GM23248 (cell line): ENCODE data around the gene ZNF48. TPM values are rescaled to one million over a fixed set of nuclear protein-coding genes. Genes with fewer than 3 reads are reported as not detected.

ENCODE experiments used
- DNase-seq: peaks from one replicate; pipeline ENCODE4 v3.0.0-alpha.2; 2015
- H2AFZ ChIP-seq: fragments of 200-600 bp; sonication (generic); 2 replicates; pipeline ENCODE4 v1.6.1; 2016; ENCODE audit warnings: antibody characterized with exemption
- H3F3A ChIP-seq: fragments of 200-600 bp; sonication (generic); 2 replicates; pipeline ENCODE4 v1.6.1; 2016; ENCODE audit warnings: mild to moderate bottlenecking, antibody characterized with exemption, mixed run types; ENCODE audit not compliant: insufficient read depth
- H3K27ac ChIP-seq: fragments of 200-600 bp; sonication (generic); 2 replicates; pipeline ENCODE4 v1.5.1; 2016; ENCODE audit warnings: mild to moderate bottlenecking
- H3K27me3 ChIP-seq: fragments of 200-600 bp; sonication (generic); replicated peaks from 2 replicates; pipeline ENCODE4 v1.6.1; 2016; ENCODE audit warnings: mild to moderate bottlenecking; ENCODE audit not compliant: insufficient read depth
- H3K36me3 ChIP-seq: fragments of 200-600 bp; sonication (generic); 2 replicates; pipeline ENCODE4 v1.6.1; 2016; ENCODE audit warnings: low read depth, mild to moderate bottlenecking
- H3K4me1 ChIP-seq: fragments of 200-600 bp; sonication (generic); 2 replicates; pipeline ENCODE4 v1.6.1; 2016; ENCODE audit warnings: mild to moderate bottlenecking; ENCODE audit not compliant: insufficient read depth
- H3K4me2 ChIP-seq: fragments of 200-600 bp; sonication (generic); one replicate; pipeline ENCODE4 v1.6.1; 2016; ENCODE audit warnings: mild to moderate bottlenecking; ENCODE audit not compliant: unreplicated experiment
- H3K4me3 ChIP-seq: fragments of 200-600 bp; sonication (generic); 2 replicates; pipeline ENCODE4 v1.5.1; 2016; ENCODE audit warnings: mild to moderate bottlenecking
- H3K79me2 ChIP-seq: fragments of 200-600 bp; sonication (generic); 2 replicates; pipeline ENCODE4 v1.6.1; 2016; ENCODE audit warnings: mild to moderate bottlenecking; ENCODE audit not compliant: insufficient read depth
- H3K9ac ChIP-seq: fragments of 200-600 bp; sonication (generic); 2 replicates; pipeline ENCODE4 v1.6.1; 2016; ENCODE audit warnings: mild to moderate bottlenecking
- H3K9me2 ChIP-seq: fragments of 200-600 bp; sonication (generic); 2 replicates; pipeline ENCODE4 v1.6.1; 2016; ENCODE audit warnings: mixed run types, mild to moderate bottlenecking, moderate library complexity; ENCODE audit not compliant: insufficient read depth
- H3K9me3 ChIP-seq: fragments of 200-600 bp; sonication (generic); one replicate; pipeline ENCODE4 v1.6.1; 2017; ENCODE audit warnings: low read depth
- H4K20me1 ChIP-seq: fragments of 200-600 bp; sonication (generic); 2 replicates; pipeline ENCODE4 v1.6.0; 2016; ENCODE audit not compliant: insufficient read depth
- EZH2 ChIP-seq: fragments of 200-600 bp; sonication (generic); IDR thresholded peaks from 2 replicates; pipeline ENCODE4 v1.6.1; 2018; ENCODE audit warnings: antibody characterized with exemption, mild to moderate bottlenecking; ENCODE audit not compliant: insufficient read depth, poor library complexity, severe bottlenecking
- EZH2phosphoT487 ChIP-seq: fragments of 200-600 bp; sonication (generic); IDR thresholded peaks from 2 replicates; pipeline ENCODE4 v1.6.1; 2018; ENCODE audit warnings: antibody characterized with exemption, moderate library complexity, mild to moderate bottlenecking, low read depth; ENCODE audit not compliant: insufficient read depth
- WGBS, 2 experiments: methylation state at CpG; one replicate each; pipeline ENCODE4 v1.1.6; 2015 to 2017; ENCODE audit warnings: low lambda C conversion rate in 2 of 2, low coverage in 1 of 2; ENCODE audit errors: missing lambda C conversion rate in 2 of 2; 5-methylcytosine and 5-hydroxymethylcytosine counted together
- in situ Hi-C: fragments of 300-500 bp; cut with MboI; formaldehyde crosslinking; loops from 2 replicates; pipeline ENCODE4 v1.15.0; 2020
- polyA plus RNA-seq: library from polyadenylated mRNA; unstranded; fragments of >200 nt; fragmentation: Nextera tagmentation; extraction: Ambion mirVana; gene quantifications from 2 replicates; pipeline ENCODE4 v1.2.1, GENCODE V29; 2016
- total RNA-seq: library from RNA; depleted of rRNA; stranded (reverse); fragments of >200 nt; shearing (Covaris generic); gene quantifications from 2 replicates; pipeline ENCODE4 v1.2.3, GENCODE V29; 2014

ZNF48 gene
- total and polyA plus RNA-seq, 2 experiments from 2014 or later = 0.81 to 16.2 TPM

DNA sequence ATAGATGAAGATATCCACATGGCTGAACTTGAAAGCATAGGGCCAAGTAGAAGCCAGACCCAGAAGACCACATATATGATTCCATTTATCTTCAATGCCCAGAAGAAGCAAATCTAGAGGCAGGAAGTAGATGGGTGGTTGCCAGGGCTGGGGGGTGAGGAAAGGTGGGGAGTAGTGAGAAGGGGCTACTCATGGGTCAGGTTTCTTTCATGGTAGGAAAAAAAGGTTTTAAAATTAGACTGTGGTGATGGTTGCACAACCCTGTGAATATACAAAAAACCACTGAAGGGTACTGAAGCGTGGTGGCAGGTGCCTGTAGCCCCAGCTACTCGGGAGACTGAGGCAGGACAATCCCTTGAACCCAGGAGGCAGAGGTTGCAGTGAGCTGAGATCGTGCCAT lies 45.5 kb upstream of the ZNF48 start:
- Histone ChIP-seq H3K4me2 (no peak overlapping the region), H3K4me1 (peaks cover 19% of the 10 kb centered on the region), H3K27ac (no peak overlapping the region), H3K9me3 (no peaks in the 10 kb centered on the region), H3F3A (peaks cover 17% of the 10 kb centered on the region), H3K9ac (no peak overlapping the region), H3K9me2 (no peaks in the 10 kb centered on the region), H4K20me1 (no peaks in the 10 kb centered on the region), H3K79me2 (peaks cover 29% of the 10 kb centered on the region), H3K27me3 (no peaks in the 10 kb centered on the region), H3K36me3 (peaks cover 13% of the 10 kb centered on the region; the same call in 1 of the 2 replicates), H3K4me3 (no peak overlapping the region), H2AFZ (no peak overlapping the region)
- TF ChIP-seq EZH2 (no peak), EZH2phosphoT487 (no peak)
- DNase-seq = no peak
- 87 to 91% methylated on average over 3 of the region's 3 CpGs for WGBS, 2 experiments
- in situ Hi-C loops = no loop called here

- in situ Hi-C loops = no loop called here
- 82 to 87% methylated on average over 3 of the region's 3 CpGs for WGBS, 2 experiments
- Histone ChIP-seq H3K36me3 (peaks cover 13% of the 10 kb centered on the region; the same call in 1 of the 2 replicates), H3K9ac (no peak overlapping the region), H4K20me1 (no peaks in the 10 kb centered on the region), H3K9me2 (no peaks in the 10 kb centered on the region), H3F3A (peaks cover 17% of the 10 kb centered on the region), H3K79me2 (peaks cover 33% of the 10 kb centered on the region), H3K9me3 (no peaks in the 10 kb centered on the region), H3K4me2 (no peak overlapping the region), H3K27me3 (no peaks in the 10 kb centered on the region), H3K4me3 (no peak overlapping the region), H3K4me1 (peaks cover 19% of the 10 kb centered on the region), H3K27ac (no peak overlapping the region), H2AFZ (no peak overlapping the region)
- TF ChIP-seq EZH2 (no peak), EZH2phosphoT487 (no peak)
- DNase-seq = peak; percentile 23
Measured at GRCh38 chr16:30350134-30350871, 44.9 kb upstream of the ZNF48 start.

GRCh38 chr16:30351001-30351441 lies 44.2 kb upstream of the ZNF48 start:
- Histone ChIP-seq H2AFZ (no peak overlapping the region), H3K9me3 (no peaks in the 10 kb centered on the region), H3K4me2 (no peak overlapping the region), H3K79me2 (peaks cover 33% of the 10 kb centered on the region), H3K27ac (no peak overlapping the region), H3F3A (peaks cover 20% of the 10 kb centered on the region), H3K36me3 (peaks cover 13% of the 10 kb centered on the region; the same call in 1 of the 2 replicates), H3K27me3 (no peaks in the 10 kb centered on the region), H3K9me2 (no peaks in the 10 kb centered on the region), H3K4me1 (peaks cover 25% of the 10 kb centered on the region), H3K9ac (no peak overlapping the region), H4K20me1 (no peaks in the 10 kb centered on the region), H3K4me3 (no peak overlapping the region)
- DNase-seq = no peak
- TF ChIP-seq EZH2 (no peak), EZH2phosphoT487 (no peak)
- in situ Hi-C loops = no loop called here
- 90 to 95% methylated on average over 14 to 15 of the region's 15 CpGs for WGBS, 2 experiments

DNA sequence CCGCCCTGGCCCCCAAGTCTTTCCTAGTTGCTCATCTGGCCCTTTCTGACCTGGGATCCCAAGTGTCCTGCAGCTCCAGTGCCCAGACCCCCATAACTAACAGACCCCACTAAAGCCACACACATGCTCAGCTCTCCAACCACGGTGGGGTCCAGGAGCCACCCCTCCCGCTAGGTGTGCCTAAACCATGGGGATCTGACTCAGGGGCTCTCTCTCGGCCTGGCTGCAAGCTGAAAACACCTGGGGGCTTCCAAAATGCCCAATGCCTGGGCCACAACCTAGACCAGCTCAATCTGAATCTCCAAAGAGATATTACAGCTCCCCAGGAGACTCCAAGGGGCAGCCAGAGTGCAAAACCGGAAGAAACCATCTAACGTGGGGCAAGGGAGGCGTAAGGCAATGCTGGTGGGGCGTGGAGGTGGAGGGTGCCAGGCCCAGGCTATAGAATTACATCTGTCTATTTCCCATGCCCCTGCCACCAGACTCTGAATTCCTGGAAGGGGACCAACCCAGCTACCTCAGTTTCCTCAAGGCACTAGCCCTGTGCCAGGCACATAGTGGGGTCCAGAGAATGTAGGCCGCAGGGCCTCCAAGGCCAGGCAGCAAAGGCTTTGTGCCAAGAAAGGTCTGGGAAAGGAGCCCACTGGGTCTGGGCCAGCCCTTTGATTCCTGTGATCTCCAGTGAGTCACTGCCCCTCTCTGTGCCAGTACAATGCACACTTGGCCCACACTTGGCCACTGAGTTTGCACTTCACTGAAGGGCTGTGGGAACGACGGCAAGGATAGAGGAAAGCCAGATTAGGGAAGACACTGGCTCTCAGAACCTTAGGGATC lies 43.4 kb upstream of the ZNF48 start:
- H3K27me3 ChIP-seq = no peaks in the 10 kb centered on the region
- peaks cover 13% of the 10 kb centered on the region; the same call in 1 of the 2 replicates for H3K36me3 ChIP-seq
- H4K20me1 ChIP-seq = no peaks in the 10 kb centered on the region
- in situ Hi-C loops = no loop called here
- H3K27ac ChIP-seq = peak overlapping the region; percentile 76
- no peaks in the 10 kb centered on the region for H3K9me3 ChIP-seq
- H3K4me1 ChIP-seq = peaks cover 28% of the 10 kb centered on the region
- H3K79me2 ChIP-seq = peaks cover 33% of the 10 kb centered on the region
- H3K9me2 ChIP-seq = no peaks in the 10 kb centered on the region
- H3K4me3 ChIP-seq = no peak overlapping the region
- TF ChIP-seq EZH2phosphoT487 = no peak
- no peak for TF ChIP-seq EZH2
- H3F3A ChIP-seq = peaks cover 28% of the 10 kb centered on the region
- peak overlapping the region; percentile 39 for H3K4me2 ChIP-seq
- DNase-seq = peak; percentile 96
- H2AFZ ChIP-seq = no peak overlapping the region
- H3K9ac ChIP-seq = peak overlapping the region; percentile 32; the same call in 1 of the 2 replicates
- 50 to 54% methylated on average over 11 of the region's 11 CpGs for WGBS, 2 experiments
